ENCODE data around the gene NRL. TPM values are rescaled to one million over a fixed set of nuclear protein-coding genes. Genes with fewer than 3 reads are reported as not detected.

The NRL gene
- total RNA-seq, 1 experiment from 2014 or later: 2.3 TPM

DNA sequence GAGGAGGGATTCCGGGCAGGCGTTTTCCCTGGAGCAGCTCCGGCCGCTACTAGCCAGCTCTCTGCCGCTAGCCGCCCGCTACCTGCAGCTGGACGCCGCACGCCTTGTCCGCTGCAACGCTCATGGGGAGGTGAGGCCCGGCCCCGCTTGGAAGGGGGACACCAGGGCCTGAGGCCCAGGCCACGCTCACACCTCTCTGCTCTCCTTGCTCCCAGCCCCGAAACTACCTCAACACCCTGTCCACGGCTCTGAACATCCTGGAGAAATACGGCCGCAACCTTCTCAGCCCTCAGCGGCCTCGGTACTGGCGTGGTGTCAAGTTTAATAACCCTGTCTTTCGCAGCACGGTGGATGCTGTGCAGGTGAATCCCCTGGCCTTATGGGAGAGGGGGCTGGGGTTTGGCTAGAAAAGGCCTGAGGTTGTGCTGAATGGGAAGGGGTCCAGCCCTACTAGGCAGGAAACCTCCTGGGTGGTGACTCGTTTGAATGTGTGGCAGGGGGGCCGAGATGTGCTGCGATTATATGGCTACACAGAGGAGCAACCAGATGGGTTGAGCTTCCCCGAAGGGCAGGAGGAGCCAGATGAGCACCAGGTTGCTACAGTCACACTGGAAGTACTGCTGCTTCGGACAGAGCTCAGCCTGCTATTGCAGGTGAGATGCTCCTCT lies 33.1 kb upstream of the NRL start:
- TSS peak; percentile 50 for BruUV-seq (replicated peaks)
- Histone ChIP-seq H2AFZ (peak overlapping the region; percentile 77; the same call in 1 of the 2 replicates), H3F3A (ENCODE audit: insufficient read depth, low read depth) (peaks cover 3% of the 10 kb centered on the region; the same call in 1 of the 2 replicates), H4K20me1 (ENCODE audit: insufficient read depth) (no peaks in the 10 kb centered on the region), H3K27me3 (ENCODE audit: insufficient read depth, low read depth) (no peaks in the 10 kb centered on the region), H3K9me2 (ENCODE audit: insufficient read depth) (no peaks in the 10 kb centered on the region), H3K36me3 (ENCODE audit: low read depth) (no peaks in the 10 kb centered on the region; the same call in 1 of the 2 replicates), H3K79me2 (ENCODE audit: low read depth) (peaks cover 37% of the 10 kb centered on the region), H3K4me2 (peak overlapping the region; percentile 85), H3K4me1 (replicated peaks; ENCODE audit: insufficient read depth) (peaks cover 15% of the 10 kb centered on the region), H3K9me3 (ENCODE audit: insufficient read depth, low read depth) (no peaks in the 10 kb centered on the region), H3K4me3 (peak overlapping the region; percentile 63), H3K27ac (no peak overlapping the region)
- ChIA-PET CTCF (interaction anchor here (1.2 kb wide), 1 partner anchor 39 kb away, joined by 4 read pairs; no protein-coding TSS in a partner anchor), POLR2A (ENCODE audit: unreplicated experiment) (interaction anchor here (1.8 kb wide), 1 partner anchor 33 kb away, joined by 26 read pairs; the partner anchor contains the start of genes DCAF11 and NRL)
- TF ChIP-seq EZH2 (IDR thresholded peaks at IDR 0.05; ENCODE audit: low read depth): no peak
- TF ChIP-seq, protein P1, sequence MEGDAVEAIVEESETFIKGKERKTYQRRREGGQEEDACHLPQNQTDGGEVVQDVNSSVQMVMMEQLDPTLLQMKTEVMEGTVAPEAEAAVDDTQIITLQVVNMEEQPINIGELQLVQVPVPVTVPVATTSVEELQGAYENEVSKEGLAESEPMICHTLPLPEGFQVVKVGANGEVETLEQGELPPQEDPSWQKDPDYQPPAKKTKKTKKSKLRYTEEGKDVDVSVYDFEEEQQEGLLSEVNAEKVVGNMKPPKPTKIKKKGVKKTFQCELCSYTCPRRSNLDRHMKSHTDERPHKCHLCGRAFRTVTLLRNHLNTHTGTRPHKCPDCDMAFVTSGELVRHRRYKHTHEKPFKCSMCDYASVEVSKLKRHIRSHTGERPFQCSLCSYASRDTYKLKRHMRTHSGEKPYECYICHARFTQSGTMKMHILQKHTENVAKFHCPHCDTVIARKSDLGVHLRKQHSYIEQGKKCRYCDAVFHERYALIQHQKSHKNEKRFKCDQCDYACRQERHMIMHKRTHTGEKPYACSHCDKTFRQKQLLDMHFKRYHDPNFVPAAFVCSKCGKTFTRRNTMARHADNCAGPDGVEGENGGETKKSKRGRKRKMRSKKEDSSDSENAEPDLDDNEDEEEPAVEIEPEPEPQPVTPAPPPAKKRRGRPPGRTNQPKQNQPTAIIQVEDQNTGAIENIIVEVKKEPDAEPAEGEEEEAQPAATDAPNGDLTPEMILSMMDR (conservative IDR thresholded peaks at IDR 0.05): no peak
- intact Hi-C loops (cut with micrococcal nuclease; ENCODE audit: unreplicated experiment): loop anchor here (2.0 kb wide), 1 partner anchor 65 kb away; the partner anchor contains the start of gene CHMP4A
- DNase-seq: no peak

DNA sequence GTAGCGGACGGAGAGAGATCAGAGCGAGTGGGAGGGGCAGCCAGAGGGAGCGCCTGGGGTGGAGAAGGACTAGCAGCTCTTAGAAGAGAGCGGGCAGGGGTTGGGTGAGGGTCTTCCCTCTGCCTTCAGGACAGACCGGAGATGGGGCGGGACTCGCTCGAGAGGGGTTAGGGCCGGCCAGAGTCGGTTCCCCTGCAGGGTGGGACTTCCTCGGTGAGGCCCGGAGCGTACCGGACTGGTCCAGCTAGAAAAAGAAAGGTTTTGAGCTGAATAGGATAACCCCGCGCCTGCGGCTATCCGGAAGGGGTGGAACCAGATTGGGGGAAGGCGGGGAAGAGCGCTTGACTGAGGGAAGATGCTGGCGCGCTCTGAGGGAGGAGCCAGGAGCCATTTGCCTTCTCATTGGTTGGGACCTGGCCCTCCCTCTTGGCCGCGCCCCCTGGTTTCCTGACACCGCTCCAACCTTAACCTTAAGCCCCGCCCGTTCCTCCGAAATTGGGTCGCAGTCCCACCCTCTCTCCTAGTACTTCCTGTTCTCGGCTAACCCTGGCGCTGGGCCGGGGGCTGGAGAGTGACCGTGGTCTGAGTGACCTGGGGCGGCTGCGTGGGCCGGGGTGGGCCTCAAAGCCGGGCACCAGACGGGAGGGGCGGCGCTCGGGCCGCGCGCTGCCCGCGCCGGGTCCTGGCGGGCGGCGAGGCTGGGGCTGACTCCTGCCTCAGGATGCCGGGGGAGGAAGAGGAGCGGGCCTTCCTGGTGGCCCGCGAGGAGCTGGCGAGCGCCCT lies 32.4 kb upstream of the NRL start, which contains the start of gene RNF31:
Gene RNF31, plus strand, starts transcription at position 521 of the 783 bp plus-strand sequence. Its CDS starts 201 bp downstream, at position 722.
- ChIA-PET POLR2A (ENCODE audit: unreplicated experiment) (interaction anchor here (0.5 to 1.8 kb wide), 5 partner anchors 32 to 1027 kb away, joined by 3 to 26 read pairs (median 3); partner anchors contain the start of genes DCAF11 and NRL), CTCF (interaction anchor here (0.6 to 1.4 kb wide), 4 partner anchors 14 to 637 kb away, joined by 3 to 4 read pairs (median 4); partner anchors contain the start of genes DCAF11, IRF9 and NRL)
- Histone ChIP-seq H3K27ac (peak within 1 kb of the TSS; percentile 29; the same call in 1 of the 2 replicates), H3K4me1 (replicated peaks; ENCODE audit: insufficient read depth) (peaks cover 15% of the 10 kb centered on the region), H3K4me3 (peak within 1 kb of the TSS; percentile 63), H2AFZ (peak within 1 kb of the TSS; percentile 79), H3K9me3 (ENCODE audit: insufficient read depth, low read depth) (no peaks in the 10 kb centered on the region), H3F3A (ENCODE audit: insufficient read depth, low read depth) (peaks cover 4% of the 10 kb centered on the region; the same call in 1 of the 2 replicates), H3K9me2 (ENCODE audit: insufficient read depth) (no peaks in the 10 kb centered on the region), H4K20me1 (ENCODE audit: insufficient read depth) (no peaks in the 10 kb centered on the region), H3K27me3 (ENCODE audit: insufficient read depth, low read depth) (no peaks in the 10 kb centered on the region), H3K79me2 (ENCODE audit: low read depth) (peaks cover 37% of the 10 kb centered on the region), H3K4me2 (peak within 1 kb of the TSS; percentile 93), H3K36me3 (ENCODE audit: low read depth) (no peaks in the 10 kb centered on the region; the same call in 1 of the 2 replicates)
- BruUV-seq (replicated peaks): no TSS peak
- intact Hi-C loops (cut with micrococcal nuclease; ENCODE audit: unreplicated experiment): loop anchor here (1.0 to 2.0 kb wide), 2 partner anchors 33 to 66 kb away; partner anchors contain the start of genes CHMP4A, DCAF11 and NRL
- DNase-seq: peak; percentile 90 to 94
- TF ChIP-seq, protein P1 (conservative IDR thresholded peaks at IDR 0.05): no peak
- no peak for TF ChIP-seq EZH2 (IDR thresholded peaks at IDR 0.05; ENCODE audit: low read depth)

All from PC-9 (cell line).